C1 segment of cervical spinal cord (tissue), 14 donors: Measurements from ENCODE around the gene BCL2L15.
"Not testable (repeated sequence)": the region's sequence is repeated elsewhere in the genome, so short reads cannot be mapped to it uniquely, and the experiment has no call there.

ENCODE experiments used
- DNase-seq, 14 donors: peaks; one replicate each; lab custom pipeline; 2025; lab: John Stamatoyannopoulos, UW

Gene BCL2L15

GRCh38 chr1:113872219-113872935 is 15.0 kb downstream of the BCL2L15 start:
- DNase-seq: no peak

GRCh38 chr1:113871597-113872113 is 15.7 kb downstream of the BCL2L15 start, which contains the start of gene PTPN22:
TSS of gene PTPN22 (minus strand) at chr1:113871712.
- DNase-seq: peak in 3 of 14 donors; percentile 0 to 5 (median 4)

- no peak for DNase-seq
Observed at GRCh38 chr1:113870778-113871177, 16.6 kb downstream of the BCL2L15 start.

- no peak for DNase-seq
Observed at GRCh38 chr1:113868387-113869083, 18.8 kb downstream of the BCL2L15 start.

- no peak for DNase-seq
Observed at GRCh38 chr1:113861641-113862040, 25.7 kb downstream of the BCL2L15 start.

- DNase-seq: no peak
Observed at GRCh38 chr1:113860891-113861290, 26.5 kb downstream of the BCL2L15 start.

- DNase-seq: no peak
Observed at GRCh38 chr1:113859478-113860175, 27.8 kb downstream of the BCL2L15 start.

GRCh38 chr1:113858982-113859381 is 28.4 kb downstream of the BCL2L15 start:
- no peak for DNase-seq

GRCh38 chr1:113858418-113858817 is 29.0 kb downstream of the BCL2L15 start:
- no peak for DNase-seq

GRCh38 chr1:113857776-113858175 is 29.6 kb downstream of the BCL2L15 start:
- no peak for DNase-seq

- no peak for DNase-seq
Observed at GRCh38 chr1:113856401-113856790, 31.0 kb downstream of the BCL2L15 start.

- DNase-seq: no peak
Observed at GRCh38 chr1:113855630-113856400, 31.6 kb downstream of the BCL2L15 start.

GRCh38 chr1:113854234-113854633 is 33.1 kb downstream of the BCL2L15 start:
- DNase-seq: no peak

GRCh38 chr1:113852694-113853093 is 34.7 kb downstream of the BCL2L15 start:
- DNase-seq: not testable (repeated sequence)

- DNase-seq: no peak
Observed at GRCh38 chr1:113850127-113850796, 37.1 kb downstream of the BCL2L15 start.

GRCh38 chr1:113849072-113849471 is 38.3 kb downstream of the BCL2L15 start:
- no peak for DNase-seq

- DNase-seq: no peak
Observed at GRCh38 chr1:113846391-113847035, 40.9 kb downstream of the BCL2L15 start.

GRCh38 chr1:113836534-113836933 is 50.8 kb downstream of the BCL2L15 start:
- no peak for DNase-seq

GRCh38 chr1:113835686-113836290 is 51.6 kb downstream of the BCL2L15 start:
- DNase-seq: peak in 1 of 14 donors; percentile 17

- DNase-seq: no peak
Observed at GRCh38 chr1:113834716-113835115, 52.7 kb downstream of the BCL2L15 start.
